Trophoblast cell (in vitro differentiated cells and primary cell): ENCODE measurements around the gene ARHGAP45.
A peak's percentile ranks its signal among the peaks of the same experiment; 100 is the strongest.

Experiments
- DNase-seq, 2 donors: peaks; one replicate each; pipeline ENCODE4 v3.0.0-alpha.2; 2016
- H2AFZ ChIP-seq: 2 replicates; pipeline ENCODE4 v1.6.1; 2013; ENCODE audit warnings: low read length, moderate library complexity, mild to moderate bottlenecking; ENCODE audit not compliant: insufficient read depth, poor library complexity
- H2AK5ac ChIP-seq: 2 replicates; pipeline ENCODE4 v1.6.1; 2013; ENCODE audit warnings: mild to moderate bottlenecking, low read length
- H2BK120ac ChIP-seq: 2 replicates; pipeline ENCODE4 v1.6.1; 2013; ENCODE audit warnings: low read length, mild to moderate bottlenecking, moderate library complexity; ENCODE audit not compliant: insufficient read depth, poor library complexity
- H2BK12ac ChIP-seq: 2 replicates; pipeline ENCODE4 v1.6.1; 2013; ENCODE audit warnings: mild to moderate bottlenecking, low read length, moderate library complexity
- H2BK5ac ChIP-seq: 2 replicates; pipeline ENCODE4 v1.6.1; 2013; ENCODE audit warnings: low read length, low read depth, moderate library complexity, mild to moderate bottlenecking; ENCODE audit not compliant: poor library complexity
- H3K14ac ChIP-seq: 2 replicates; pipeline ENCODE4 v1.6.1; 2013; ENCODE audit warnings: mild to moderate bottlenecking, low read length
- H3K18ac ChIP-seq: 2 replicates; pipeline ENCODE4 v1.6.1; 2013; ENCODE audit warnings: mild to moderate bottlenecking, low read length
- H3K23ac ChIP-seq: 2 replicates; pipeline ENCODE4 v1.6.1; 2013; ENCODE audit warnings: low read length
- H3K27ac ChIP-seq: 2 replicates; pipeline ENCODE4 v1.5.1; 2013; ENCODE audit warnings: low read depth, mild to moderate bottlenecking, inconsistent platforms, low read length, moderate library complexity
- H3K27me3 ChIP-seq: 2 replicates; pipeline ENCODE4 v1.6.1; 2013; ENCODE audit warnings: inconsistent platforms, mild to moderate bottlenecking, low read length, moderate library complexity; ENCODE audit not compliant: insufficient read depth
- H3K36me3 ChIP-seq, 2 experiments: 1 replicate in 1 of 2; 2 replicates in 1 of 2; pipeline ENCODE4 v1.6.1; 2013; ENCODE audit warnings: low read length in 2 of 2, mild to moderate bottlenecking in 2 of 2, moderate library complexity in 1 of 2; ENCODE audit not compliant: insufficient read depth in 2 of 2, control insufficient read depth in 1 of 2
- H3K4ac ChIP-seq: 2 replicates; pipeline ENCODE4 v1.6.1; 2013; ENCODE audit warnings: low read depth, mild to moderate bottlenecking, low read length, moderate library complexity
- H3K4me1 ChIP-seq, 2 experiments: 1 replicate in 1 of 2; 2 replicates in 1 of 2; pipeline ENCODE4 v1.6.1; 2013; ENCODE audit warnings: low read length in 2 of 2, mild to moderate bottlenecking in 2 of 2, moderate library complexity in 1 of 2; ENCODE audit not compliant: insufficient read depth in 2 of 2, control insufficient read depth in 1 of 2
- H3K4me2 ChIP-seq: 2 replicates; pipeline ENCODE4 v1.6.1; 2013; ENCODE audit warnings: inconsistent platforms, mild to moderate bottlenecking, low read length, moderate library complexity
- H3K4me3 ChIP-seq: 2 replicates; pipeline ENCODE4 v1.5.1; 2013; ENCODE audit warnings: mild to moderate bottlenecking, low read depth, low read length, inconsistent platforms
- H3K79me1 ChIP-seq: one replicate; pipeline ENCODE4 v1.6.1; 2013; ENCODE audit warnings: low read length
- H3K79me2 ChIP-seq: 2 replicates; pipeline ENCODE4 v1.6.1; 2013; ENCODE audit warnings: low read length, mild to moderate bottlenecking; ENCODE audit not compliant: control insufficient read depth, insufficient read depth, poor library complexity
- H3K9ac ChIP-seq: 2 replicates; pipeline ENCODE4 v1.6.1; 2013; ENCODE audit warnings: mild to moderate bottlenecking, low read length
- H3K9me3 ChIP-seq: 2 replicates; pipeline ENCODE4 v1.6.1; 2013; ENCODE audit warnings: low read depth, mild to moderate bottlenecking, control low read depth, inconsistent platforms, low read length; ENCODE audit not compliant: insufficient read depth
- H4K12ac ChIP-seq: 2 replicates; pipeline ENCODE4 v1.6.1; 2013; ENCODE audit warnings: low read depth, mild to moderate bottlenecking, low read length, moderate library complexity
- H4K8ac ChIP-seq: 2 replicates; pipeline ENCODE4 v1.6.1; 2013; ENCODE audit warnings: low read depth, mild to moderate bottlenecking, low read length, moderate library complexity
- H4K91ac ChIP-seq: one replicate; pipeline ENCODE4 v1.6.1; 2013; ENCODE audit warnings: low read depth, mild to moderate bottlenecking, low read length, moderate library complexity
- WGBS: extraction: QIAGEN DNeasy Blood & Tissue Kit; methylation state at CpG from one replicate; pipeline ENCODE4 v1.1.7; 2013; ENCODE audit warnings: missing lambda C conversion rate; ENCODE audit not compliant: insufficient read length, insufficient coverage; ENCODE audit errors: extremely low coverage; 5-methylcytosine and 5-hydroxymethylcytosine counted together

The ARHGAP45 gene

GRCh38 chr19:1050989-1051788 is 15.8 kb upstream of the ARHGAP45 start:
- Histone ChIP-seq H3K27me3 (no peaks in the 10 kb centered on the region), H3K14ac (no peak overlapping the region), H3K9me3 (peaks cover 15% of the 10 kb centered on the region), H3K23ac (no peak overlapping the region), H2AFZ (no peak overlapping the region), H3K36me3 (peaks cover 27 to 32% of the 10 kb centered on the region in 2 experiments), H2BK120ac (no peak overlapping the region), H2AK5ac (no peak overlapping the region), H4K8ac (no peak overlapping the region), H3K79me1 (no peaks in the 10 kb centered on the region), H3K4ac (no peak overlapping the region), H2BK5ac (no peak overlapping the region), H3K4me3 (no peak overlapping the region), H3K4me2 (no peak overlapping the region), H4K12ac (no peak overlapping the region), H3K18ac (no peak overlapping the region), H2BK12ac (no peak overlapping the region), H3K79me2 (no peaks in the 10 kb centered on the region), H4K91ac (no peak overlapping the region), H3K4me1 (no peaks in the 10 kb centered on the region), H3K9ac (no peak overlapping the region), H3K27ac (no peak overlapping the region)
- no CpG with 5 or more reads among the region's 31 CpGs for WGBS
- DNase-seq, result no peak

GRCh38 chr19:1051791-1052190 is 15.2 kb upstream of the ARHGAP45 start:
- Histone ChIP-seq H3K23ac (no peak overlapping the region), H3K9me3 (peaks cover 19% of the 10 kb centered on the region), H3K4ac (no peak overlapping the region), H3K4me3 (peak overlapping the region; percentile 30), H3K9ac (no peak overlapping the region), H3K27ac (no peak overlapping the region), H2BK5ac (no peak overlapping the region), H3K4me1 (no peaks in the 10 kb centered on the region), H3K79me2 (no peaks in the 10 kb centered on the region), H2AK5ac (no peak overlapping the region), H3K27me3 (no peaks in the 10 kb centered on the region), H2BK120ac (no peak overlapping the region), H3K4me2 (no peak overlapping the region), H3K79me1 (no peaks in the 10 kb centered on the region), H3K14ac (no peak overlapping the region), H2AFZ (no peak overlapping the region), H4K12ac (no peak overlapping the region), H3K36me3 (peaks cover 31 to 35% of the 10 kb centered on the region in 2 experiments), H4K8ac (no peak overlapping the region), H2BK12ac (no peak overlapping the region), H3K18ac (no peak overlapping the region), H4K91ac (no peak overlapping the region)
- DNase-seq, result no peak
- WGBS, result no CpG with 5 or more reads among the region's 17 CpGs

GRCh38 chr19:1052349-1052975 is 14.5 kb upstream of the ARHGAP45 start:
- H3K79me1 ChIP-seq, result no peaks in the 10 kb centered on the region
- H4K8ac ChIP-seq, result no peak overlapping the region
- H3K23ac ChIP-seq, result no peak overlapping the region
- no peak overlapping the region for H2AFZ ChIP-seq
- H3K36me3 ChIP-seq, result peaks cover 32 to 36% of the 10 kb centered on the region in 2 experiments
- no peak overlapping the region for H3K18ac ChIP-seq
- DNase-seq, result no peak
- no peaks in the 10 kb centered on the region for H3K79me2 ChIP-seq
- no peak overlapping the region for H3K9ac ChIP-seq
- WGBS, result 100% methylated on average over 1 of the region's 5 CpGs
- H3K4me3 ChIP-seq, result no peak overlapping the region
- H4K12ac ChIP-seq, result no peak overlapping the region
- H2BK5ac ChIP-seq, result no peak overlapping the region
- no peak overlapping the region for H3K4ac ChIP-seq
- peaks cover 26% of the 10 kb centered on the region for H3K9me3 ChIP-seq
- H2AK5ac ChIP-seq, result no peak overlapping the region
- H3K4me2 ChIP-seq, result no peak overlapping the region
- no peaks in the 10 kb centered on the region for H3K4me1 ChIP-seq
- H2BK120ac ChIP-seq, result no peak overlapping the region
- H3K27me3 ChIP-seq, result no peaks in the 10 kb centered on the region
- H3K14ac ChIP-seq, result no peak overlapping the region
- H3K27ac ChIP-seq, result no peak overlapping the region
- H2BK12ac ChIP-seq, result no peak overlapping the region
- no peak overlapping the region for H4K91ac ChIP-seq

- WGBS, result no CpG with 5 or more reads among the region's 31 CpGs
- Histone ChIP-seq H4K91ac (no peak overlapping the region), H3K9me3 (peaks cover 33% of the 10 kb centered on the region), H2AK5ac (no peak overlapping the region), H4K8ac (no peak overlapping the region), H3K18ac (no peak overlapping the region), H3K4ac (no peak overlapping the region), H3K9ac (no peak overlapping the region), H4K12ac (no peak overlapping the region), H3K14ac (no peak overlapping the region), H3K4me2 (no peak overlapping the region), H3K79me2 (no peaks in the 10 kb centered on the region), H3K4me3 (no peak overlapping the region), H3K27me3 (no peaks in the 10 kb centered on the region), H2AFZ (no peak overlapping the region), H3K27ac (no peak overlapping the region), H3K4me1 (no peaks in the 10 kb centered on the region), H2BK12ac (no peak overlapping the region), H3K23ac (no peak overlapping the region), H2BK5ac (no peak overlapping the region), H3K36me3 (peaks cover 40% of the 10 kb centered on the region in 2 experiments), H3K79me1 (no peaks in the 10 kb centered on the region), H2BK120ac (no peak overlapping the region)
- DNase-seq, result no peak
Measured at GRCh38 chr19:1053176-1054101, 13.5 kb upstream of the ARHGAP45 start.
